IMR-90 (cell line): ENCODE measurements around the gene DHRS7B. TPM values are rescaled to one million over a fixed set of nuclear protein-coding genes. Genes with fewer than 3 reads are reported as not detected.

Source experiments
- ATAC-seq: fragments of 200-7000 bp; cut with Tn5 transposase; 2 replicates; pipeline ENCODE4 v1.9.1; 2020; ENCODE audit warnings: low read depth, mild to moderate bottlenecking, moderate library complexity
- BruUV-seq: library from RNA; stranded (reverse); fragments of 400-500 nt; replicated peaks from 2 replicates; lab custom pipeline; 2021; lab: Mats Ljungman, UMichigan
- CTCF ChIA-PET: fragments of 300-600 bp; formaldehyde crosslinking; extraction: SDS; loops from one replicate; lab custom pipeline; 2021; ENCODE audit warnings: antibody characterized with exemption; lab: Yijun Ruan, JAX
- POLR2A ChIA-PET: fragments of 300-600 bp; sonication (Branson Sonifier 250); formaldehyde crosslinking; loops from one replicate; lab custom pipeline; 2022; ENCODE audit warnings: antibody characterized with exemption; ENCODE audit not compliant: unreplicated experiment; lab: Charles Lee
- DNase-seq: peaks from one replicate; pipeline ENCODE4 v3.0.0; 2013
- H2AFZ ChIP-seq: replicated peaks from 2 replicates; pipeline ENCODE3; 2013; ENCODE audit warnings: low read length, mild to moderate bottlenecking; ENCODE audit not compliant: poor library complexity
- H2AK5ac ChIP-seq: 2 replicates; pipeline ENCODE4 v1.6.1; 2013; ENCODE audit warnings: low read depth, low read length, inconsistent platforms
- H2AK9ac ChIP-seq: replicated peaks from 2 replicates; pipeline ENCODE3; 2013; ENCODE audit warnings: mild to moderate bottlenecking, low read depth, low read length, moderate library complexity; ENCODE audit not compliant: poor library complexity
- H2BK120ac ChIP-seq: 2 replicates; pipeline ENCODE4 v1.6.1; 2013; ENCODE audit warnings: low read depth, low read length, inconsistent platforms
- H2BK15ac ChIP-seq: 3 replicates; pipeline ENCODE4 v1.6.1; 2013; ENCODE audit warnings: low read depth, low read length, inconsistent platforms
- H2BK20ac ChIP-seq: 2 replicates; pipeline ENCODE4 v1.6.1; 2013; ENCODE audit warnings: low read depth, mild to moderate bottlenecking, inconsistent platforms, low read length, moderate library complexity
- H2BK5ac ChIP-seq: 2 replicates; pipeline ENCODE4 v1.6.1; 2013; ENCODE audit warnings: mild to moderate bottlenecking, low read depth, low read length, inconsistent platforms; ENCODE audit not compliant: poor library complexity, severe bottlenecking
- H3K14ac ChIP-seq: replicated peaks from 2 replicates; pipeline ENCODE4 v1.6.1; 2013; ENCODE audit warnings: low read depth, low read length, inconsistent platforms
- H3K18ac ChIP-seq: 2 replicates; pipeline ENCODE4 v1.6.1; 2013; ENCODE audit warnings: low read depth, low read length, control low read depth
- H3K23ac ChIP-seq: 2 replicates; pipeline ENCODE4 v1.6.1; 2013; ENCODE audit warnings: low read depth, low read length, inconsistent platforms
- H3K27ac ChIP-seq: 2 replicates; pipeline ENCODE4 v1.5.1; 2013; ENCODE audit warnings: mild to moderate bottlenecking, control low read depth, low read length; ENCODE audit not compliant: insufficient read depth
- H3K27me3 ChIP-seq: 2 replicates; pipeline ENCODE4 v1.6.1; 2013; ENCODE audit warnings: low read length; ENCODE audit not compliant: control insufficient read depth, insufficient read depth
- H3K36me3 ChIP-seq: 2 replicates; pipeline ENCODE4 v1.6.1; 2013; ENCODE audit warnings: low read length, mixed read lengths; ENCODE audit not compliant: control insufficient read depth, insufficient read depth
- H3K4ac ChIP-seq: 2 replicates; pipeline ENCODE4 v1.6.1; 2013; ENCODE audit warnings: low read depth, low read length, inconsistent platforms
- H3K4me1 ChIP-seq: 2 replicates; pipeline ENCODE4 v1.6.1; 2013; ENCODE audit warnings: low read length, mixed read lengths; ENCODE audit not compliant: control insufficient read depth, insufficient read depth
- H3K4me2 ChIP-seq: 2 replicates; pipeline ENCODE4 v1.6.1; 2013; ENCODE audit warnings: low read depth, mild to moderate bottlenecking, control low read depth, low read length, moderate library complexity
- H3K4me3 ChIP-seq: 2 replicates; pipeline ENCODE4 v1.5.1; 2013; ENCODE audit warnings: low read depth, mild to moderate bottlenecking, control low read depth, low read length, moderate library complexity; ENCODE audit not compliant: insufficient read depth
- H3K56ac ChIP-seq: 2 replicates; pipeline ENCODE4 v1.6.1; 2013; ENCODE audit warnings: low read length, inconsistent platforms; ENCODE audit not compliant: insufficient read depth; ENCODE audit errors: extremely low read depth
- H3K79me1 ChIP-seq, 2 experiments: 2 replicates each; pipeline ENCODE4 v1.6.1; 2013; ENCODE audit warnings: low read length in 2 of 2, inconsistent platforms in 1 of 2, low read depth in 1 of 2
- H3K9ac ChIP-seq: 2 replicates; pipeline ENCODE4 v1.6.1; 2013; ENCODE audit warnings: low read depth, low read length, control low read depth
- H3K9me1 ChIP-seq: 2 replicates; pipeline ENCODE4 v1.6.1; 2013; ENCODE audit warnings: low read length, inconsistent platforms; ENCODE audit not compliant: insufficient read depth
- H3K9me3 ChIP-seq: 2 replicates; pipeline ENCODE4 v1.6.1; 2013; ENCODE audit warnings: low read length; ENCODE audit not compliant: control insufficient read depth, insufficient read depth
- H4K20me1 ChIP-seq: 2 replicates; pipeline ENCODE4 v1.6.1; 2013; ENCODE audit warnings: low read length, inconsistent platforms; ENCODE audit not compliant: insufficient read depth
- H4K5ac ChIP-seq: 2 replicates; pipeline ENCODE4 v1.6.1; 2013; ENCODE audit warnings: mild to moderate bottlenecking, low read depth, low read length, control low read depth
- H4K8ac ChIP-seq, 2 experiments: 2 replicates each; pipeline ENCODE4 v1.6.1; 2013; ENCODE audit warnings: low read depth in 2 of 2, low read length in 2 of 2, control low read depth in 1 of 2, inconsistent platforms in 1 of 2
- H4K91ac ChIP-seq: 2 replicates; pipeline ENCODE4 v1.6.1; 2013; ENCODE audit warnings: low read depth, low read length, inconsistent platforms; ENCODE audit not compliant: insufficient read depth
- BHLHE40 ChIP-seq: fragments of 150-350 bp; IDR thresholded peaks from 2 replicates; pipeline ENCODE4 v1.6.1; 2016; ENCODE audit warnings: mild to moderate bottlenecking, low read depth, low read length
- CEBPB ChIP-seq: IDR thresholded peaks from 2 replicates; pipeline ENCODE4 v1.6.1; 2012; ENCODE audit warnings: low read depth, low read length, improper control_type of control experiment
- CHD1 ChIP-seq: IDR thresholded peaks from 2 replicates; pipeline ENCODE4 v1.6.1; 2012; ENCODE audit warnings: low read depth, low read length, improper control_type of control experiment
- CTCF ChIP-seq: conservative IDR thresholded peaks from 2 replicates; pipeline ENCODE4 v1.5.1; 2012; ENCODE audit warnings: mild to moderate bottlenecking, low read depth, low read length, improper control_type of control experiment
- ELK1 ChIP-seq: fragments of 150-350 bp; IDR thresholded peaks from 2 replicates; pipeline ENCODE4 v1.6.1; 2016; ENCODE audit warnings: low read depth, mild to moderate bottlenecking, low read length, moderate library complexity, borderline replicate concordance
- FOS ChIP-seq: fragments of 150-350 bp; IDR thresholded peaks from 2 replicates; pipeline ENCODE4 v1.6.1; 2016; ENCODE audit warnings: low read depth, low read length
- MAFK ChIP-seq: IDR thresholded peaks from 2 replicates; pipeline ENCODE4 v1.6.1; 2012; ENCODE audit warnings: low read depth, low read length, improper control_type of control experiment
- MAZ ChIP-seq: IDR thresholded peaks from 2 replicates; pipeline ENCODE4 v1.6.1; 2012; ENCODE audit warnings: low read depth, mild to moderate bottlenecking, low read length, improper control_type of control experiment, moderate library complexity, borderline replicate concordance
- MXI1 ChIP-seq: IDR thresholded peaks from 2 replicates; pipeline ENCODE4 v1.6.1; 2012; ENCODE audit warnings: low read depth, mild to moderate bottlenecking, low read length, moderate library complexity, borderline replicate concordance
- NFE2L2 ChIP-seq: fragments of 150-350 bp; IDR thresholded peaks from 2 replicates; pipeline ENCODE4 v1.6.1; 2016; ENCODE audit warnings: low read depth, mild to moderate bottlenecking, low read length
- POLR2A ChIP-seq: IDR thresholded peaks from 2 replicates; pipeline ENCODE4 v1.6.1; 2012; ENCODE audit warnings: mild to moderate bottlenecking, low read depth, low read length
- RAD21 ChIP-seq: IDR thresholded peaks from 2 replicates; pipeline ENCODE4 v1.6.1; 2012; ENCODE audit warnings: low read length, improper control_type of control experiment
- RCOR1 ChIP-seq: IDR thresholded peaks from 2 replicates; pipeline ENCODE4 v1.6.1; 2012; ENCODE audit warnings: mild to moderate bottlenecking, low read length, improper control_type of control experiment; ENCODE audit not compliant: insufficient replicate concordance
- RFX5 ChIP-seq: IDR thresholded peaks from 2 replicates; pipeline ENCODE4 v1.8.0; 2012; ENCODE audit warnings: low read depth, mild to moderate bottlenecking, low read length, moderate library complexity
- SMC3 ChIP-seq: fragments of 150-350 bp; IDR thresholded peaks from 2 replicates; pipeline ENCODE4 v1.6.1; 2016; ENCODE audit warnings: low read depth, mild to moderate bottlenecking, antibody characterized with exemption, low read length, moderate library complexity
- USF2 ChIP-seq: fragments of 150-350 bp; IDR thresholded peaks from 2 replicates; pipeline ENCODE4 v1.6.1; 2017; ENCODE audit warnings: mild to moderate bottlenecking, antibody characterized with exemption, low read length, low read depth
- WGBS, 2 experiments: methylation state at CpG; one replicate each; pipeline versions ENCODE4 v1.1.5 to v1.1.7; 2013; ENCODE audit warnings: missing lambda C conversion rate in 2 of 2; ENCODE audit not compliant: insufficient read length in 1 of 2; ENCODE audit errors: extremely low coverage in 2 of 2; 5-methylcytosine and 5-hydroxymethylcytosine counted together
- dilution Hi-C: fragments of 300-500 bp; cut with HindIII; formaldehyde crosslinking; loops from one replicate; pipeline ENCODE4 v1.14.3; 2018; ENCODE audit warnings: low sequenced_read_pairs; ENCODE audit not compliant: unreplicated experiment
- in situ Hi-C: fragments of 300-500 bp; cut with MboI; formaldehyde crosslinking; loops from 3 replicates; pipeline ENCODE4 v1.14.3; 2019; ENCODE audit warnings: low sequenced_read_pairs, inconsistent platforms, mixed read lengths
- intact Hi-C: fragments of 100-400 bp; cut with micrococcal nuclease; formaldehyde crosslinking; loops from 2 replicates; pipeline ENCODE4 v1.10.0; 2022
- polyA plus RNA-seq, 3 experiments: library from polyadenylated mRNA; depleted of rRNA; stranded (reverse); fragments of >200 nt; gene quantifications; 2 replicates each; pipeline ENCODE4 v1.2.3, GENCODE V29; 2012; ENCODE audit warnings: low replicate concordance in 1 of 3
- total RNA-seq: library from RNA; depleted of rRNA; stranded (reverse); fragments of >200 nt; gene quantifications from 2 replicates; pipeline ENCODE4 v1.2.3, GENCODE V29; 2012

Gene DHRS7B
- total and polyA plus RNA-seq, 2 of the 4 experiments (the other 2 are of a cell fraction) = 24.4 to 34.4 TPM

- no peak for TF ChIP-seq SMC3
- no peak for TF ChIP-seq NFE2L2
- no peak for TF ChIP-seq MAZ
- TF ChIP-seq ELK1 = no peak
- no peak for TF ChIP-seq RAD21
- TF ChIP-seq RCOR1 = no peak
- TF ChIP-seq MAFK = no peak
- TF ChIP-seq FOS = no peak
- no peak for TF ChIP-seq MXI1
- TF ChIP-seq CHD1 = no peak
- TF ChIP-seq BHLHE40 = no peak
- no peak for TF ChIP-seq USF2
- no peak for TF ChIP-seq POLR2A
- TF ChIP-seq CTCF = no peak
- no peak for TF ChIP-seq RFX5
- TF ChIP-seq CEBPB = no peak
- no TSS peak for BruUV-seq
- no peak overlapping the region for H4K91ac ChIP-seq
- POLR2A ChIA-PET = no interaction called here
- H3K36me3 ChIP-seq = no peaks in the 10 kb centered on the region
- no peak overlapping the region for H3K27ac ChIP-seq
- no peak overlapping the region for H3K23ac ChIP-seq
- dilution Hi-C loops (no loop called here), in situ Hi-C loops (loop anchor here (5.0 kb wide), 1 partner anchor 386 kb away; no protein-coding TSS in a partner anchor), intact Hi-C loops (loop anchor here (2.0 to 5.0 kb wide), 3 partner anchors 126 to 385 kb away; partner anchors contain the start of gene NATD1)
- H3K4ac ChIP-seq = no peak overlapping the region
- no CpG with 5 or more reads among the region's 6 CpGs for WGBS, 2 experiments
- H3K79me1 ChIP-seq = peaks cover 9 to 16% of the 10 kb centered on the region in 2 experiments; a peak in 3 of 4 replicates
- no peak overlapping the region for H2BK120ac ChIP-seq
- H2AFZ ChIP-seq = no peak overlapping the region
- H3K9ac ChIP-seq = no peak overlapping the region
- no peak overlapping the region for H2BK5ac ChIP-seq
- no peak overlapping the region for H3K4me3 ChIP-seq
- no peaks in the 10 kb centered on the region for H3K9me1 ChIP-seq
- no peaks in the 10 kb centered on the region for H4K20me1 ChIP-seq
- H3K18ac ChIP-seq = no peak overlapping the region
- no peaks in the 10 kb centered on the region for H3K27me3 ChIP-seq
- H3K14ac ChIP-seq = no peak overlapping the region
- no peaks in the 10 kb centered on the region for H3K4me1 ChIP-seq
- no peak overlapping the region for H2AK9ac ChIP-seq
- CTCF ChIA-PET = no interaction called here
- H4K8ac ChIP-seq = no peak overlapping the region; a peak in 1 of 4 replicates
- no peak overlapping the region for H3K4me2 ChIP-seq
- no peak for DNase-seq
- no peak overlapping the region for H3K56ac ChIP-seq
- H2AK5ac ChIP-seq = no peak overlapping the region
- H4K5ac ChIP-seq = no peak overlapping the region
- no peak for ATAC-seq
- no peak overlapping the region for H2BK15ac ChIP-seq
- H3K9me3 ChIP-seq = no peaks in the 10 kb centered on the region
- H2BK20ac ChIP-seq = no peak overlapping the region
Measured at GRCh38 chr17:21125862-21126261, 902 bp upstream of the DHRS7B start.
